ENCODE results near the gene PLK4. TPM values are rescaled to one million over a fixed set of nuclear protein-coding genes. Genes with fewer than 3 reads are reported as not detected.
"Not testable (repeated sequence)": the region's sequence is repeated elsewhere in the genome, so short reads cannot be mapped to it uniquely, and the experiment has no call there.

PLK4 gene
- total RNA-seq, 1 donor from 2014 or later: 0.53 TPM

GRCh38 chr4:127888559-127888958, 7.9 kb downstream of the PLK4 start:
- TF ChIP-seq, protein P1, sequence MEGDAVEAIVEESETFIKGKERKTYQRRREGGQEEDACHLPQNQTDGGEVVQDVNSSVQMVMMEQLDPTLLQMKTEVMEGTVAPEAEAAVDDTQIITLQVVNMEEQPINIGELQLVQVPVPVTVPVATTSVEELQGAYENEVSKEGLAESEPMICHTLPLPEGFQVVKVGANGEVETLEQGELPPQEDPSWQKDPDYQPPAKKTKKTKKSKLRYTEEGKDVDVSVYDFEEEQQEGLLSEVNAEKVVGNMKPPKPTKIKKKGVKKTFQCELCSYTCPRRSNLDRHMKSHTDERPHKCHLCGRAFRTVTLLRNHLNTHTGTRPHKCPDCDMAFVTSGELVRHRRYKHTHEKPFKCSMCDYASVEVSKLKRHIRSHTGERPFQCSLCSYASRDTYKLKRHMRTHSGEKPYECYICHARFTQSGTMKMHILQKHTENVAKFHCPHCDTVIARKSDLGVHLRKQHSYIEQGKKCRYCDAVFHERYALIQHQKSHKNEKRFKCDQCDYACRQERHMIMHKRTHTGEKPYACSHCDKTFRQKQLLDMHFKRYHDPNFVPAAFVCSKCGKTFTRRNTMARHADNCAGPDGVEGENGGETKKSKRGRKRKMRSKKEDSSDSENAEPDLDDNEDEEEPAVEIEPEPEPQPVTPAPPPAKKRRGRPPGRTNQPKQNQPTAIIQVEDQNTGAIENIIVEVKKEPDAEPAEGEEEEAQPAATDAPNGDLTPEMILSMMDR (IDR thresholded peaks at IDR 0.05; ENCODE audit: insufficient read depth, low read length, severe bottlenecking): no peak
- no peaks in the 10 kb centered on the region for H3K27me3 ChIP-seq (ENCODE audit: control insufficient read depth, insufficient read depth, low read length)
- no peaks in the 10 kb centered on the region for H3K36me3 ChIP-seq (ENCODE audit: control insufficient read depth, insufficient read depth, low read length)
- DNase-seq (ENCODE audit: low read depth) (no peak), FAIRE-seq (no peak)
- H3K4me3 ChIP-seq (ENCODE audit: low read depth, low read length): no peak overlapping the region

DNA sequence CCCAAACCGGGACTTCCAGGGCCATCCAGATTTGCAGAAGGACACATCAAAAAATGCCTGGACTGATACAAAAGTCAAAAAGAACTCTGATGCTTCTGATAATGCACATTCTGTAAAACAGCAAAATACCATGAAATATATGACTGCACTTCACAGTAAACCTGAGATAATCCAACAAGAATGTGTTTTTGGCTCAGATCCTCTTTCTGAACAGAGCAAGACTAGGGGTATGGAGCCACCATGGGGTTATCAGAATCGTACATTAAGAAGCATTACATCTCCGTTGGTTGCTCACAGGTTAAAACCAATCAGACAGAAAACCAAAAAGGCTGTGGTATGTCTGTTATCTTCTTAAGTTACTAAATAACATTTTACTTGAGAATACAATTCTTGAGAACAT, 9.2 kb downstream of the PLK4 start:
- Histone ChIP-seq H3K4me3 (ENCODE audit: low read depth, low read length) (no peak overlapping the region), H3K36me3 (ENCODE audit: control insufficient read depth, insufficient read depth, low read length) (peaks cover 1% of the 10 kb centered on the region), H3K27me3 (ENCODE audit: control insufficient read depth, insufficient read depth, low read length) (no peaks in the 10 kb centered on the region)
- FAIRE-seq: no peak
- DNase-seq (ENCODE audit: low read depth): no peak
- TF ChIP-seq, protein P1 (IDR thresholded peaks at IDR 0.05; ENCODE audit: insufficient read depth, low read length, severe bottlenecking): no peak

DNA sequence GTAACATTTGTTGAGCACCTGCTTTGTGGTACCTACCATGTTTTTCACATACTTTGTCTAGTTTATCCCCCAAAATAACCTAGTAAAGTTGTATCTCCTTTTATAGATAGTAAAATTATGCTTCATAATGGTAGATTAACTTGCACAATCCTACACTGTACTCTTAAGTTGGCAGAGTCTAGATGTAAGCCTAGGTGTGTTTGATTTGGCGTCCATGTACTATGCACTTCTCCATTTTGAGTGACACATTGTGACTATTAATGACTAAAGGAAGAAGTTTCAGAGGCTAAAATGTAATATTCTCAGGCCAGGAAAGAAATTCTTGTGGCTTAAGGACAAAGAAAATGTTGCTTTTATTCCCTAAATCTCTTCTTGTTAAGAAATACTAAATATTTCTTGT, 15.4 kb downstream of the PLK4 start:
- Histone ChIP-seq H3K4me3 (ENCODE audit: low read depth, low read length) (no peak overlapping the region), H3K27me3 (ENCODE audit: control insufficient read depth, insufficient read depth, low read length) (no peaks in the 10 kb centered on the region), H3K36me3 (ENCODE audit: control insufficient read depth, insufficient read depth, low read length) (peaks cover 1% of the 10 kb centered on the region)
- DNase-seq (ENCODE audit: low read depth) (no peak), FAIRE-seq (no peak)
- TF ChIP-seq, protein P1 (IDR thresholded peaks at IDR 0.05; ENCODE audit: insufficient read depth, low read length, severe bottlenecking): no peak

- Histone ChIP-seq H3K27me3 (ENCODE audit: control insufficient read depth, insufficient read depth, low read length) (no peaks in the 10 kb centered on the region), H3K36me3 (ENCODE audit: control insufficient read depth, insufficient read depth, low read length) (peaks cover 1% of the 10 kb centered on the region), H3K4me3 (ENCODE audit: low read depth, low read length) (no peak overlapping the region)
- TF ChIP-seq, protein P1 (IDR thresholded peaks at IDR 0.05; ENCODE audit: insufficient read depth, low read length, severe bottlenecking): no peak
- FAIRE-seq: no peak
- no peak for DNase-seq (ENCODE audit: low read depth)
Measured at GRCh38 chr4:127896528-127896927, 15.8 kb downstream of the PLK4 start.

DNA sequence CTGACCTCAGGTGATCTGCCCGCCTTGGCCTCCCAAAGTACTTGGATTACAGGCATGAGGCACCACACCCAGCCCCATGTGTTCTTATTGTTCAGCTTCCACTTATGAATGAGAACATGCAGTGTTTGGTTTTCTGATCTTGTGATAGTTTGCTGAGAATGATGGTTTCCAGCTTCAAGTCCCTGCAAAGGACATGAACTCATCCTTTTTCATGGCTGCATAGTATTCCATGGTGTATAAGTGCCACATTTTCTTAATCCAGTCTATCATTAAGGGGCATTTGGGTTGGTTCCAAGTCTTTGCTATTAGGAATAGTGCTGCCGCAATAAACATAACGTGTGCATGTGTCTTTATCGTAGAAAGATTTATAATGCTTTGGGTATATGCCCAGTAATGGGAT, 19.0 kb downstream of the PLK4 start:
- H3K4me3 ChIP-seq (ENCODE audit: low read depth, low read length); H3K36me3 ChIP-seq (ENCODE audit: control insufficient read depth, insufficient read depth, low read length); FAIRE-seq; DNase-seq (ENCODE audit: low read depth); H3K27me3 ChIP-seq (ENCODE audit: control insufficient read depth, insufficient read depth, low read length): not testable (repeated sequence)

- TF ChIP-seq, protein P1 (IDR thresholded peaks at IDR 0.05; ENCODE audit: insufficient read depth, low read length, severe bottlenecking): no peak
- DNase-seq (ENCODE audit: low read depth) (no peak), FAIRE-seq (no peak)
- Histone ChIP-seq H3K4me3 (ENCODE audit: low read depth, low read length) (no peak overlapping the region), H3K27me3 (ENCODE audit: control insufficient read depth, insufficient read depth, low read length) (no peaks in the 10 kb centered on the region), H3K36me3 (ENCODE audit: control insufficient read depth, insufficient read depth, low read length) (no peaks in the 10 kb centered on the region)
Measured at GRCh38 chr4:127905029-127905428, 24.3 kb downstream of the PLK4 start.

All from bronchial epithelial cell (primary cell).